NCI-H2081 treated with DMSO at 0.1 percent for 48 hours (cell line): ENCODE results near the gene THAP6.
"Not testable (repeated sequence)": the region's sequence is repeated elsewhere in the genome, so short reads cannot be mapped to it uniquely, and the experiment has no call there.

ENCODE experiments used
- DNase-seq: peaks from one replicate; lab custom pipeline; 2025; lab: John Stamatoyannopoulos, UW

THAP6 gene

DNA sequence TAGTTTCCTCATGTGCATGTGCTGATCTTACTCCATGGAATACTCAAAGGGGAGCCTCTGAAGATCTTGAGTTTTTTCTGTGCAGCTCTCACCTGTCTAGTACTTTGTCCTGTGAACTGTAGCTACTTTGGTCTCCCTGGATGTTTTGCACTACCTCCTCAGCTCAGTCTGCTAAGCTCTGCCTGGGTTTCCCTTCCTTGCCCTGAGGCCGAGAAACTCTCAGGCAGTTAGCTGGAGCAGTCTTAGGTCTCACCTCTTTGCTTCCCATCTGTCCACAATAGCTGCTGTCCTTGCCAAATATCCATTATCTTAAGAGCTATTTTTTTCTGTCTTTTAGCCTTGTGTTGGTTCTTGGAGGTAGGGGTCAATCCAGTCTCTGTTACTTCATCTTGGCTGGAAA is 11.6 kb downstream of the THAP6 start:
- no peak for DNase-seq

DNA sequence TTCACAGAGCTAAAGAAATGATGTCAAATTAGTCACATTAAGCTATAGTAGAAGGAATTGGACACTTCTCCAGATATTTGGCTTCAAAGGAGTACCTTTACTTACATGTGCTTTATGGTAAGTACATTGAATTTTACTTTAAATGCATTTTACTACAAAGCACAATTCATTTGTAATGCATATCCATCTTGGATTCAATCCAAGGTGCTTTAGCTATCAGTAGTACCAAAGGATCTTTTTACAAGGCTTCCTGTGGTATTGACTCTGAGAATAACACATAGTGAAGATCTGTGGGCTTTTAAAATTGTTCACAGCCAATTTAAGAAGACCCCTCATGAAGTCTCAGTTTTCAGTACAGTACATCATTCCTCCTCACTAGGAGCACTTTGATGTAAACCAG is 13.2 kb downstream of the THAP6 start:
- DNase-seq = no peak

DNA sequence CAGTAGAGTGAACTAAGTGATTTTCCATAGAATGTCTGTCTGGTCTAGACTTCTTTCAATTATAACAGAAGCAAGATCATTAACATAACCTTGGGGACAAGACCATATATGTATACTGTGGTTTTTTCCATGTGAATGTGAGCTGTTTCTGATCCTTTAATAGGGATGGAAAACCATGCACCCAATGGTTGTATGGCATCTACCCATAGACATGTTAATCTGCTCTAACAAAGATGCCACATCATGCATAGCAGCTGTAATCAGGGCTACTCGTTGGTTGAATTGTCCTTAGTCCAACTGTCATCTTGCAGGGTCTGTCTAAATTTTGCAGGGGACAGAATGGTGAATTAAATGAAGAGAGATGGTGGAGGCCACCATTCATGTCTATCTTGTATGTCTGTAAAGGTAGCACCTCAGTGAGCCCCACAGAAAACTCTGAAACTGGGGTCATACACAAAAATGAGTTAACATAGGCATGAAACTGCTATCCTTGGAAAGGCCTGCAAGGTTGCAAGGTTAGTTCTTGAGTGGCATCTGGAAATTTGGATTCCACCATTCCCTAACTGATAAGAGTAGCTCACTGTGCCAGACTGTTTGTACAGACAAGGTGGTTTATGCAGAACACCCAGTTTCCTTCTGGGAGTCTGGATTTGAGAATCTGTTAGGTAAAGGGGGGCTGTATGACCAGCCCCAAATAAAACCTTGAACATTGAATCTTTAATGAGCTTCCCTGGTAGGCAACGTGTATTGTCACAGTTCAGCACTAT is 16.5 kb downstream of the THAP6 start:
- DNase-seq = no peak

DNA sequence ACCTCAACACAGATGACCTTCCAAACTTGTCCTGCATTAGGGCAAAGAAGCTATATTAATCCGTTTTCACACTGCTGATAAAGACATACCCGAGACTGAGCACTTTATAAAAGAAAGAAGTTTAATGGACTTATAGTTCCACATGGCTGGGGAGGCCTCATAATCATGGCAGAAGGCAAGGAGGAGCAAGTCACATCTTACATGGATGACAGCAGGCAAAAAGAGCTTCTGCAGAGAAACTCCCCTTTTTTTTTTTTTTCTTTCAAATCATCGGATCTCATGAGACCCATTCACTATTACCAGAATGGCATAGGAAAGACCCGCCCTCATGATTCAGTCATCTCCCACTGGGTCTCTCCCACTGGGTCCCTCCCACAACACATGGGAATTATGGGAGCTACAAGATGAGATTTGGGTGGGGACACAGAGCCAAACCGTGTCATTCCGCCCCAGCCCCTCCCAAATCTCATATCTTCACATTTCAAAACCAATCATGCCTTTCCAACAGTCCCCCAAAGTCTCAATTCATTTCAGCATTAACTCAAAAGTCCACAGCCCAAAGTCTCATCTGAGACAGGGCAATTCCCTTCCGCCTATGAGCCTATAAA is 17.4 kb downstream of the THAP6 start:
- DNase-seq = not testable (repeated sequence)

DNA sequence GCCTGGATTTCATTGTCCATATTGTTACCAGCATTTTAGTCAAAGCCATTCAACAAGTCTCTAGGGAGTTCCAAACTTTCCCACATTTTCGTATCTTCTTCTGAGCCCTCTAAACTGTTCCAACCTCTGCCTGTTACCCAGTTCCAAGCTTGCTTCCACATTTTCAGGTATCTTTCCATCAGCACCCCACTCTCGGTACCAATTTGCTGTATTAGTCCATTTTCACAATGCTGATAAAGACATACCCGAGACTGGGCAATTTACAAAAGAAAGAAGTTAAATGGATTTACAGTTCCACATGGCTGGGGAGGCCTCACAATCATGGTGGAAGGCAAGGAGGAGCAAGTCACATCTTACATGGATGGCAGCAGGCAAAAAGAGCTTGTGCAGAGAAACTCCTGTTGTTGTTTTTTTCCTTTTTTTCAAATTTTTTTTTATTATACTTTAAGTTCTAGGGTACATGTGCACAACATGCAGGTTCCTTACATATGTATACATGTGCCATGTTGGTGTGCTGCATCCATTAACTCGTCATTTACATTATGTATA is 19.1 kb downstream of the THAP6 start:
- DNase-seq = not testable (repeated sequence)

DNA sequence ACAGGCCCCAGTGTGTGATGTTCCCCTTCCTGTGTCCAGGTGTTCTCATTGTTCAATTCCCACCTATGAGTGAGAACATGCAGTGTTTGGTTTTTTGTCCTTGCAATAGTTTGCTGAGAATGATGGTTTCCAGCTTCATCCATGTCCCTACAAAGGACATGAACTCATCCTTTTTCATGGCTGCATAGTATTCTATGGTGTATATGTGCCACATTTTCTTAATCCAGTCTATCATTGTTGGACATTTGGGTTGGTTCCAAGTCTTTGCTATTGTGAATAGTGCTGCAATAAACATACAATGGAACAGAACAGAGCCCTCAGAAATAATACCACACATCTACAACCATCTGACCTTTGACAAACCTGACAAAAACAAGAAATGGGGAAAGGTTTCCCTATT is 19.7 kb downstream of the THAP6 start:
- DNase-seq = not testable (repeated sequence)

DNA sequence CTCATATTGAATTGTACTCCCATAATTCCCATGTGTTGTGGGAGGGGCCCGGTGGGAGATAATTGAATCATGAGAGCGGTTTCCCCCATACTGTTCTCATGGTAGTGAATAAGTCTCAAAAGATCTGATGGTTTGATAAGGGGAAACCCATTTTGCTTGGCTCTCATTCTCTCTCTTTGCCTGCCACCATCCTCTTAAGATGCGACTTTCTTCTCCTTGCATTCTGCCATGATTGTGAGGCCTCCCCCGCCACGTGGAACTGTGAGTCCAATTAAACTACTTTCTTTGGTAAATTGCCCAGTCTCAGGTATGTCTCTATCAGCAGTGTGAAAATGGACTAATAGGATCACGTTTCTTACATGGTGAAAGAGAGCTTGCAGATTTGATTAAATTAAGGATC is 23.0 kb downstream of the THAP6 start:
- not testable (repeated sequence) for DNase-seq

DNA sequence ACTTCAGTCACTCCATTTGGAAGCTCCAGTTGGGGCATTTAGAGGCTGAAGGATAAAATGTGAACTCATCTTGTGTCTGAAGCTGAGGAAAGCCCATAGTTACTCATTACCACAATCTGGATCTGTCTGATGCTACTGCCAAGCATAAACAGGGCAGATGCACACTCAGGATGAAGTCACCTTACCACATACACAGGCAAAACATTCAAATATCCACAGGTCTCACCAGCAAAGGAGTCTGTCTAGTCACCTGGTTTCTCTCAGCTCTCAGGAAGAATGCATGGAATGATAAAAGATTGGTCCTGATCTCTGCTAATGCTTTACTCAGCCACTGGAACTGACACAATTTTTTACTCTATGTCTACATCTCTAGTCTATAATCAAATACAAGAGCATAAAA is 28.6 kb downstream of the THAP6 start:
- no peak for DNase-seq

DNA sequence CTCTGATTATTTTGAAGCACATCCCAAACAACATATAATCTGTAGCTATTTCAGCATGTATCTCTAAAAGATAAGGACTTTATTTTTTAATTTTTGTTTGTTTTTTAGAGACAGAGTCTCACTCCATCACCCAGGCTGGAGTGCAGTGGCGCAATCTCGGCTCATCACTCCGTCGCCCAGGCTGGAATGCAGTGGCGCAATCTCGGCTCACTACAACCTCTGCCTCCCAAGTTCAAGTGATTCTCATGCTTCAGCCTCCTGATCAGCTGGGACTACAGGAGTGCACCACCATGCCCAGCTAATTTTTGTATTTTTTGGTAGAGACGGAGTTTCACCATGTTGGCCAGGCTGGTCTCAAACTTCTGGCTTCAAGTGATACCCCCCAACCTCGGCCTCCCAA is 29.9 kb downstream of the THAP6 start:
- DNase-seq = not testable (repeated sequence)

DNA sequence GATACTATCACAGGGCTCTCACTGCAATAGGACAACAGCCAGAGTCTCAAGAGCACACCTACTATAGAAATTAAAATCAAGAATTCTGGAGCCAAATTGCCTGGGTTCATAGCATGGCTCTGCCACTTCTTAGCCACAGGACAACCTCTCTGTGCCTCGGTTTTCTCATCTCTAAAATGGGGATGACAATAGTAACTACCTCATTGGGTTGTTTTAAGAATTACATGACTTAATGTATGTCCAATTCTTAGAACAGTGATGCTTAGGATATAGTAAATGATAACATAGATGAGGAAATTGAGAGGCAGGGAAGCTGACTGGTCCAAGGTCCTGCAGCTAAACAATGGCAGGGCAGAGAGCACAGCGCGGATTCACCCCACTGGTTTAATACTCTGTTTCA is 30.6 kb downstream of the THAP6 start:
- DNase-seq = no peak

DNA sequence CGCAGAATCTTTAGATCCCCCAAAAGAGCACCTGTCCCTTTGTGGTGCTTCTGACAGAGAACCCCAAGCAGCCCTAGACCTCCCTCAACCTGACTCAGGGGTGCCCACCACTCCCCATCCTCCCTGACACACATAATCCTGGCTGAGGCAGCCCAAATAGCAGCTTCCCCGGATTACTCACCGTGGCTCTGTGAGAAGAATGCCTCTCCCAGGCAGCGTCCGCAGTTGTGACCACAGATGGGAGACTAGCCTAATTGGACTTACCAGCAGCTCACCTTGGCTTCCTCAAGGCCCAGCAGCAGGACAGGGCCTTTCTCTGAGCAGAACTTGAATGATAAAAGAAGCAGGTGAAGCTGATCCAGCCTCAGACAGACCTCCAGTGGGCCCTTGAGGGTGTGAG is 31.3 kb downstream of the THAP6 start:
- no peak for DNase-seq

DNA sequence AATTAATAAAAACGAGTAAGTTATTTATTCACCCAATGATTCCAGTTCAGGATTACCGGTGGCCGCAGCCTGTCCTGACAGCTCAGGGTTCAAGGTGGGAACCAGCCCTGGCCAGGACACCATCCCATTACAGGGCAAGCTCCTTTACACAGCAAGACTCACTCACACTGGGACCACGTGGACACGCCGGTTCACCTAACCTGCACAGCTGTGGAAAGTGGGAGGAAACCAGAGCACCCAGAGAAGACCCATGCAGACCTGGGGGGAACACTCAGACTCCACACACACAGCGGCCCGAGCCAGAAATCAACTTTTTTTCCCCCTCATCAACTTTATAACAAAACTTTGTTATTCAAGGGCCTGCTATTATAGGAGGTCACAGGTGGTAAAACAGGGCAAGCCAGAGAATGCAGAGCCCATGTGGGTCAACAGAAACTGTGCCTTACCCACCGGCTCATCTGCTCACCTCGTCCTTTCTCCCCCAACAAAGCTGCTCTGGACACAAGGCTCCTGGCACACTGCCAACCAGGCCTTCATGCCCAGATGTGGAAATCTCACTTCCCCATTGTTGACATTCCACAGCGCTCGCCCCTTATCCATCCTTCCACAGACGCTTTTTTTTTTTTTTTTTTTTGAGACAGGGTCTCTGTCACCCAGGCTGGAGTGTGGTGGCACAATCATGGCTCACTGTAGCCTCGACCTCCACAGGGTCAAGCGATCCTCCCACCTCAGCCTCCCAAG is 33.5 kb downstream of the THAP6 start:
- no peak for DNase-seq

DNA sequence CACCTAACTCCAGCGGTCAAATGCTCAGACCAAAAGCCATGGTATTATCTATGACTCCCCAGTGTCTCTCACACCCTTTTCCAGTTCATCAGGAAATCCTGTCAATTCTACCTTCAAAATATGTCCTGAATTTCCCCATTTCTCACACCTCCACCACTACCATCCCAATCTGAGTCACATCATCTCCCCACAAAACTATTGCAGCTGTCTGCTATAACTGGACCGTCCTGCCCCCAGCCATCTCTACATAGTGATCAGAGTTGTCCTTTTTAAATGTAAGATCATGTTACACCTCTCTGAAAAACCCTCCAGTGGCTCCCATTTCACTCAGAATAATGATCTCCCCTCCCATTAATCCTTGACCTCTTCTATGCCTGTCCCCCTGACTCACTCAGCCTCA is 34.7 kb downstream of the THAP6 start:
- DNase-seq = no peak

DNA sequence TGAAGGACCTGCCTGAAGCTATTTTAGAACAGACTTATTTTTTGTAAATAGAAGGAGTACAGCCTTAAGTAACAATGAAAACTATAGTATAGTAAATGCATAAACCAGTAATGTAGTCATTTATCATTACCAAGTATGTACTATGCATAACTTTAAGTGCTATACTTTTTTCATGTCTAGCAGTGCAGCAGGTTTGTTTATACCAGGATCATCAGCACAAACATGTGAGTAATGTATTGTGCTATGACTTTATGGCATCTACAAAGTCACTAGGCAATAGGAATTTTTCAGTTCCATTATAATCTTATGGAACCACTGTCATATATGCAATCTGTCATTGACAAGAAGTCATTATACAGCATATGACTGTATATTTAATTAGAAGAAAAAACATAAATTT is 38.2 kb downstream of the THAP6 start:
- no peak for DNase-seq

DNA sequence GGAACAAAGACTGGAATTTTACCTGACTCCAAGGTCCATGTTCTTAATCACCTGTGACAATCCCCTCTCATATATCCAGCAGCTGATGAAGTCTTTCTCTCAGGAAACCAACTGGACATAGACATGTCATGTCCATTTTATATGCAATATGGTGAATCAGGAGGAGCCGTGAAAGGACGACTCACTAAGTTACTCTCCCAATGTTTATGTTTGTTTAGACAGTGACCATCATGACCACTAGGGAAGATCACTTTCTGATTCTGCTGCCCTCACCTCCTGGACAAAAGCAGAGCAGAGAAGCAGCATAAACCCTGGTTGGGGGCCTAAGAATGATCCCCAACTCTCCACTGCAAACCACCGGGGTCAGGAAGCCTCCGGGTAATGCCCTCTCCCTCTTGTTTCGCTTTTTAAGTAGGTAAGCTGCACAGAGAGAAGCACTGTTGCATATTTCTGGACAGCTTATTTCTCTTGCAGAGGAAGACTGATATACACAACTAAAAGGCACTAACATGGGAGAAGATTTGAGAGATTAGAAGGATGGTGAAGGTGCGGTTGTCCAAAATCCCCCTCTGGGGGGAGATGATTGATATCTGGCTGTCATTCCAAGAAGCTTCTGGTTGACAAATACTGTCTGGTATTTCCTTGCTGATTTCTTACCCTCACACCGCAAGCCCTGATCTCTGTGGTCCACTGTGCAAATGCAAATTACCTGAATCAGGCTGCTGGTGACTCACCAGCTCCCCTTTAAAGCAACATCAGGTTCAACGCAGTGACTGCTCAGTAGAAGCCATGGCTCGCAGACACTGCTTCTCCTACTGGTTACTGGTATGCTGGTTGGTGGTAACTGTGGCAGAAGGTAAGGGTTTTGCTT is 41.3 kb downstream of the THAP6 start, which contains the start of gene ODAPH:
ODAPH (plus strand) TSS at position 773 of the 871 bp plus-strand sequence; CDS start at position 790, 17 bp downstream.
- DNase-seq = no peak

DNA sequence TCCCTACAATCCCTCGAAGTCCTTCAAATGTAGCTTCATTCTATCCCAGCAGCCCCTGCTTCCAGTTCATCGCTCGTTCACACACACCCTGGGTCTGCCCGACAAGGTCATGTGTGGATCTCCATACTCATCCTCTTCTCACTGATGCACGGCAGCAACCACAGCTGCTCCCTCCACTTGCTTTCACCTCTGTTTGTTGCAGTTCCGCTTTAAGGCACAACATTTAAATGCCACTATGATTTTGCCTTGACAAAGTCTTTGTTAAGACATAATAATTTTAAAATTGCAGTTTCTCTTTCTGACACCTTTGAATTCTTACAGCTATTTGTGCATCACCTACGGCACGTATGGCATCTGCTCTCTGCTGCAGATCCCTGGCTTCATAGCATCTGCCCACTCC is 43.4 kb downstream of the THAP6 start:
- DNase-seq = no peak

DNA sequence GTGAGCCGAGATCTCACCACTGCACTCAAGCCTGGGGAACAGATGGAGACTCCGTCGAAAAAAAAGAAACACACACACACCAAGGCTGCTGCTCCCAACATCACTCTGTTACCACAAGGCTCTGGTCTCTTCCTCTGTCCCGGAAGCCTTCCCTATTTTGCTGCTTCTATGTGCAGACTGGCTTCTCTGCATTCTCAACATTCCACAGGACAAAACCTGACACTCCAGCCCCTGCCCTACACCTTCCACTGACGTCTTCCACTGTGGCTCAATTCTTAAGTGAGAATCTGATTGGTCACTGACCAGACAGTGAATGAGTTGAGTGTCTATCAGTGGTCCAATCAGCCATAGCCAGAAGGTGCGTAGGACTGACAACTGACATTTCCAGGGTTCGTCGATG is 47.5 kb downstream of the THAP6 start:
- DNase-seq = no peak

DNA sequence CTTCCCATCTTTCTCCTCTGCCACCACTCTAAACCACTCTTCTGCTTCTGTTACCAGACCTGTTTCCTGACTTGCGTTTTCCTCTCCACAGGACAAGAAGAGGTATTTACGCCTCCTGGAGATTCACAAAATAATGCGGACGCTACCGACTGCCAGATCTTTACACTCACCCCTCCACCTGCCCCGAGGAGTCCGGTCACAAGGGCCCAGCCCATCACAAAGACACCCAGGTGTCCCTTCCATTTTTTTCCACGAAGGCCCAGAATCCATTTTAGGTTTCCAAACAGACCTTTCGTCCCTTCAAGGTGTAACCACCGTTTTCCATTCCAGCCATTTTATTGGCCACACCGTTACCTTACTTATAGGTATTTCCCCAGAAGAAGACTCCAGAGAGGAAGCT is 49.8 kb downstream of the THAP6 start:
- no peak for DNase-seq

DNA sequence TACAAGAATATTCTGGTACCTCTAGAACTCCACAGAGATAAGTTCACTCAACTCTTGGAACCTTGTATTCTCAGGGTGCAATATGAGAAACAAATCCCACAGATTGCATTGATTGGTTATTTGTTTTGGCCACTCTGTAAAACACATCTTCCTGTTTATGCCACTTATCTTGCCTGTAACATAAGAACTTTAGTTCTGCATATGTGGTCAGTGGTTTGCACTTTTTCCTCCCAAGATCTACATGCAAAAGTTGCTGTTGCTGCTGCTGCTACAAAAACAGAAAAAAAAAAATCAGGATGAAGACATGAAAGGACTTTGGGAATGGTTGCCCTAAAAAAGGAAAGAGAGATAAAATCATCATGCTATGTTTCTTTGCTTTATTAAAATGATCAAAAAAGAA is 51.2 kb downstream of the THAP6 start:
- DNase-seq = no peak

DNA sequence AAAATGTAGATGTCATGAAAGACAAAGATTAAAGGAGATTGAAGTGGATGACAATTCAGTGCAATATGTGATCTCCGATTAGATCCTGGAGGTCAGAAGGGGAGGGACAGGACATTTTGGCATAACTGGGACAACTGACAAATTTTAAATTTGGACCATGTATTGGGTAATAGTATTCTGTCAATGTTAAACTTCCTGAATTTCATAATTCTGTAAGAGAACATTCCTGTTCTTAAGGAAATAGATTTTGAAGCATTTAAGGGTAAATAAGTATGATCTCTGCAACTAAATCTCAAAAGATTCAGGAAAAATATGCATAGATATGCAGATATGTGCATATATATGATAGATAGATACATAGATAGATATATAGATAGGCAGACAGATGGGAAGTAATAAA is 52.6 kb downstream of the THAP6 start:
- no peak for DNase-seq

DNA sequence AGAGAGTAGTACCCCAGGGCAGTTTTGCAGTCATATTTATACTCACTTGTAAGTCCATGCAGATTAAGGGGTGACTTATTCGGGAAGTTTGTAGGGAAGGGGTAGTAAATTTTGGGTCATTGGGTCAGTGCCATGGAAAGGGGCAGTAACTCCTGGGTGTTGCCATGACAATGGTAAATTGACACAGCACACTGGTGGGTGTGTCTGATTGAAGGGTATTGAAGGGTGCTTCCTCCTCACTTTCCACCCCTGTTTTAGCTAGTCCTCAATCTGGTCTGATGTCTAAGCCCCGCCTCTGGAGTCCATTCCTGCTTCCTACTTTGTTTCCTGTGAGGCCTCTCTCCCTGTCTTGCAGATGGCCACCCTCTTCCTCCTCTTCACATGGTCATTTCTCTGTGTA is 53.5 kb downstream of the THAP6 start:
- DNase-seq = no peak
